Fibroblast of the aortic adventitia (primary cell): Measurements from ENCODE around the gene SNHG17. TPM values are rescaled to one million over a fixed set of nuclear protein-coding genes. Genes with fewer than 3 reads are reported as not detected.
"Not testable (repeated sequence)": the region's sequence is repeated elsewhere in the genome, so short reads cannot be mapped to it uniquely, and the experiment has no call there.

ENCODE experiments used
- DNase-seq: peaks from one replicate; pipeline ENCODE4 v3.0.0-alpha.2; 2010; ENCODE audit warnings: low read depth
- H3K4me3 ChIP-seq: 2 replicates; pipeline ENCODE4 v1.5.1; 2011; ENCODE audit warnings: low read depth, mild to moderate bottlenecking, control low read depth, low read length, moderate library complexity
- CTCF ChIP-seq: IDR thresholded peaks from 2 replicates; pipeline ENCODE4 v1.5.1; 2011; ENCODE audit warnings: mild to moderate bottlenecking, low read length, control low read depth, inconsistent platforms; ENCODE audit not compliant: insufficient read depth
- total RNA-seq: library from RNA; depleted of rRNA; stranded (reverse); fragments of >200 nt; gene quantifications from 2 replicates; pipeline ENCODE4 v1.2.3, GENCODE V29; 2012; ENCODE audit warnings: low replicate concordance

The SNHG17 gene
- total RNA-seq, 1 donor = 8.4 TPM

GRCh38 chr20:38405132-38405531, 30.0 kb downstream of the SNHG17 start:
- H3K4me3 ChIP-seq = no peak overlapping the region
- no peak for DNase-seq
- no peak for TF ChIP-seq CTCF

DNA sequence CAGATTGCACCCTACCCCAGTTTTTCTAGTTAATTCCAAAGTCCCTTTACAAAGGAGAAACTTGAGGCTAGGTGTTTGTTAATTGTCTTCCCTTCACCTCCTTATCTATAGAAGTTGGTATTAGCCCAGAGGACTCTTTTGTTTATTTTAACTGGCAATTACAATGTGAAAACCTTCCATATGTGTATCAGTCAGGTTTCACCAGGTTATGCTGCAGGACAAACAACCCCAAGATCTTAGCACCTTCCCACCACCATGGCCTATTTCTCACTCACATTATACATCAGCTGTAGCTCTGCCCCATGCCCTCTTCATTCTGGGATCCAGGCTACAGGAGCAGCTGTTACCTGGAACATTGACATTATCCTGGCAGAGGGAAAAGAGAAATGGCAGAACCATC, 31.1 kb downstream of the SNHG17 start:
- no peak overlapping the region for H3K4me3 ChIP-seq
- DNase-seq = no peak
- TF ChIP-seq CTCF = no peak

GRCh38 chr20:38402816-38403215, 32.3 kb downstream of the SNHG17 start:
- no peak overlapping the region for H3K4me3 ChIP-seq
- no peak for DNase-seq
- no peak for TF ChIP-seq CTCF

DNA sequence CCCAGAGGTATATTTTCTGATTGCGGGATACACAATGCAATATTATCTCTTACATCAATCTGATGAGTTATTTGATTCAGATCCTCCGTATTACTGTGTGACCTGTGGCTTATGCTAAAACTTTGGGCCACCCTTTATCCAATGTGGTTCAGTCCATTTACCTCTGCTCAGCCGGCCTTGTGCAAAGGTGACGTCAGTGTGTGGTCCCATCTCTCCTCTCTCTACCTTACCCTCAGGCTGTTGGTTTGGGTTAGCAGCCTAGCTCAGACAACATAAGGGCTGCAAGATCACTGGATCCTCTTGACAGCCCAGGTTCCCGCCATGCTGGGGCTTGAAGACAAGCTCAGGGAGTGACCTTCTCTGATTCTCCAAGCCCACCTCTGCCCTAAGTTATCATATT, 33.0 kb downstream of the SNHG17 start:
- no peak for DNase-seq
- TF ChIP-seq CTCF = no peak
- no peak overlapping the region for H3K4me3 ChIP-seq

DNA sequence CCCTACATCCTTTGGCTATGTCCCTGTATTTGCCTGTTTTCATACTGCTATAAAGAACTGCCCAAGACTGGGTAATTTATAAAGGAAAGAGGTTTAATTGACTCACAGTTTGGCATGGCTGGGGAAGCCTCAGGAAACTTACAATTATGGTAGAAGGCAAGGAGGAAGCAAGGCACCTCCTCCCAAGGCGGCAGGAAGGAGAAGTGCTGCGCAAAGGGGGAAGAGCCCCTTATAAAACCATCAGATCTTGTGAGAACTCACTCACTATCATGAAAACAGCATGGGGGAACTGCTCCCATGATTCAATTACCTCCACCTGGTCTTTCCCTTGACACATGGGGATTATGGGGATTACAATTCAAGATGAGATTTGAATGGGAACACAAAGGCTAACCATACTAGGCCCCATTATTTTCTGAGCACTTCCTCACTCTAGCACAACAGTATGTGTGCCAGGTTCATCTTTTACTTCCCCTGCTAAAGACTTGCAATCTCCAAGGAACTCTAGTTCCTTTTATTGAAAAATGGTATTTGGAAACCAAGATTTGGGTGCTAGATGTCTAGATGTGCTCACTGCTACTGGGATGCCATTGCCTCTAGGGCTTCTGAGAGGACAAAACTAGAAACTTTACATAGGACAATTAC, 39.3 kb downstream of the SNHG17 start:
- DNase-seq, H3K4me3 ChIP-seq: not testable (repeated sequence)

DNA sequence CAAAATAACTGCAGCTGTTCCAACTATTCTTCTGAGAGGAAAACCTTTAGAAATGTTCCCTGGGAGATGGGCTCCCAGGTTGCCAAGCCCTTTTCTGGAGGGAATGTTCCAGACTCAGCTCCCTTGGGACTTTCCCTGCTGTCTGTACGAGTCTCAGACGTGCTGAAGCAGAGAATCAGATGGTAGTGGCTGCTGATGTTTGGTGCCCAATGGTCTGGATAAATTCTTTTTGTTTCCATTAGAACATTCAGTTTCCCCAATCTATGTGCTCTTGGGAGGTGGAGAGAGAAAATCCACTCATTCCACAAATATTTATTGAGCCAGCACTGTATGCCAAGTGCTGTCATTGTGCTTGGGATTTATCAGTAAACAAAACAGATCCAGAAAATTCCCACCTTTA, 40.0 kb downstream of the SNHG17 start:
- no peak overlapping the region for H3K4me3 ChIP-seq
- no peak for TF ChIP-seq CTCF
- DNase-seq = peak; percentile 41

GRCh38 chr20:38393259-38393658, 41.9 kb downstream of the SNHG17 start:
- no peak for TF ChIP-seq CTCF
- no peak overlapping the region for H3K4me3 ChIP-seq
- DNase-seq = no peak
